Measurements from ENCODE around the gene CAMTA1. TPM values are rescaled to one million over a fixed set of nuclear protein-coding genes. Genes with fewer than 3 reads are reported as not detected.

CAMTA1 gene
- total and polyA plus RNA-seq, 4 donors: 18.0 to 93.5 (median 35.8) TPM

DNA sequence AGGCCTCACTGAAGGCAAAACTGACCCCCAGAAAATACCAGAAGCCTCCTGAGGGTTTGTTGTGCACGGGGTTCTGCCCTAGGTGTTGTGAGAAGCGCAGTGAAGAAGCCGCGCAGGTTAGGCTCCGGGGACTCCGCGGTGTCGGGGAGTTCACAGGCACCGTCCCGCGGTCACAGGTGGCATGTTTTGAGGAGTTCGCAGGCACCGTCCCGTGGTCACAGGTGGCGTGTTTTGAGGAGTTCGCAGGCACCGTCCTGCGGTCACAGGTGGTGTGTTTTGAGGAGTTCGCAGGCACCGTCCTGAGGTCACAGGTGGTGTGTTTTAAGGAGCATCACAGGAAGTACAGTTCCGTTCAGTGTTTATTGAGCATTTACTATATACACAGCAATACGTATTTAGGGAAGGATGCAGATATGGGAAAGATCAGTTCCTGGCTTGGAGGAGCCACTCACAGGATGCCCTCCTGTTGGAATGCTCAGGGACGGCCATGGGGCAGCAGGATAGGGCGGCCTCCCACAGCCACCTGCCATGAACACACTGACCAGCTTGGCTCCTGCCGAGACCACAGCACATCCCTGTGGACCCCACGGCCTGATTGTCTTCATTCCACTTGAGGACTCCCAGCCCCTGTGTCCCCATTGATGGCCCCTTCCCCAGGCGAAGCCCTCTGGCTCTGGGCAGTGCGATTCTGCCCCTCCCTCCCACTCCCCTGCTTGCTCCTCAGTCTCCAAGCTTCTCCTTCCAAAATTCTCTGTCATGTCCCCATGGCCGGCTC, 899.8 kb downstream of the CAMTA1 start:
- Histone ChIP-seq H3K4me3 (ENCODE audit: low read depth in 1 of 3, low read length in 3 of 3) (no peak overlapping the region), H3K9me3 (ENCODE audit: control insufficient read depth in 4 of 4, low read length in 3 of 4) (no peaks in the 10 kb centered on the region), H3K36me3 (ENCODE audit: control insufficient read depth in 4 of 4, insufficient read depth in 3 of 4, low read depth in 1 of 4, low read length in 3 of 4) (no peaks in the 10 kb centered on the region), H3K27ac (ENCODE audit: low read depth in 1 of 2, low read length in 2 of 2) (no peak overlapping the region), H3K27me3 (ENCODE audit: control insufficient read depth in 4 of 4, insufficient read depth in 4 of 4, low read length in 3 of 4) (no peaks in the 10 kb centered on the region), H3K4me1 (ENCODE audit: control insufficient read depth in 4 of 4, insufficient read depth in 4 of 4, low read length in 3 of 4) (peaks cover 0 to 8% (median 2%) of the 10 kb centered on the region in 4 donors), H3K9ac (ENCODE audit: low read depth in 1 of 2, low read length in 2 of 2) (no peak overlapping the region)
- 94% methylated on average over 29 of the region's 29 CpGs for WGBS
- no peak for DNase-seq (ENCODE audit: low spot score)
- TF ChIP-seq RAD21 (IDR thresholded peaks at IDR 0.05) (no peak), TAF1 (conservative IDR thresholded peaks at IDR 0.05) (no peak), FOXA2 (IDR thresholded peaks at IDR 0.05) (no peak), FOXA1 (IDR thresholded peaks at IDR 0.05) (no peak), YY1 (IDR thresholded peaks at IDR 0.05) (no peak), HNF4A (conservative IDR thresholded peaks at IDR 0.05) (no peak), MAX (IDR thresholded peaks at IDR 0.05) (no peak), NR2F2 (IDR thresholded peaks at IDR 0.05) (no peak)
- TF ChIP-seq, protein P1, sequence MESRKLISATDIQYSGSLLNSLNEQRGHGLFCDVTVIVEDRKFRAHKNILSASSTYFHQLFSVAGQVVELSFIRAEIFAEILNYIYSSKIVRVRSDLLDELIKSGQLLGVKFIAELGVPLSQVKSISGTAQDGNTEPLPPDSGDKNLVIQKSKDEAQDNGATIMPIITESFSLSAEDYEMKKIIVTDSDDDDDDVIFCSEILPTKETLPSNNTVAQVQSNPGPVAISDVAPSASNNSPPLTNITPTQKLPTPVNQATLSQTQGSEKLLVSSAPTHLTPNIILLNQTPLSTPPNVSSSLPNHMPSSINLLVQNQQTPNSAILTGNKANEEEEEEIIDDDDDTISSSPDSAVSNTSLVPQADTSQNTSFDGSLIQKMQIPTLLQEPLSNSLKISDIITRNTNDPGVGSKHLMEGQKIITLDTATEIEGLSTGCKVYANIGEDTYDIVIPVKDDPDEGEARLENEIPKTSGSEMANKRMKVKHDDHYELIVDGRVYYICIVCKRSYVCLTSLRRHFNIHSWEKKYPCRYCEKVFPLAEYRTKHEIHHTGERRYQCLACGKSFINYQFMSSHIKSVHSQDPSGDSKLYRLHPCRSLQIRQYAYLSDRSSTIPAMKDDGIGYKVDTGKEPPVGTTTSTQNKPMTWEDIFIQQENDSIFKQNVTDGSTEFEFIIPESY (IDR thresholded peaks at IDR 0.05): no peak
- TF ChIP-seq, protein P2, sequence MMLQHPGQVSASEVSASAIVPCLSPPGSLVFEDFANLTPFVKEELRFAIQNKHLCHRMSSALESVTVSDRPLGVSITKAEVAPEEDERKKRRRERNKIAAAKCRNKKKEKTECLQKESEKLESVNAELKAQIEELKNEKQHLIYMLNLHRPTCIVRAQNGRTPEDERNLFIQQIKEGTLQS (IDR thresholded peaks at IDR 0.05): no peak

DNA sequence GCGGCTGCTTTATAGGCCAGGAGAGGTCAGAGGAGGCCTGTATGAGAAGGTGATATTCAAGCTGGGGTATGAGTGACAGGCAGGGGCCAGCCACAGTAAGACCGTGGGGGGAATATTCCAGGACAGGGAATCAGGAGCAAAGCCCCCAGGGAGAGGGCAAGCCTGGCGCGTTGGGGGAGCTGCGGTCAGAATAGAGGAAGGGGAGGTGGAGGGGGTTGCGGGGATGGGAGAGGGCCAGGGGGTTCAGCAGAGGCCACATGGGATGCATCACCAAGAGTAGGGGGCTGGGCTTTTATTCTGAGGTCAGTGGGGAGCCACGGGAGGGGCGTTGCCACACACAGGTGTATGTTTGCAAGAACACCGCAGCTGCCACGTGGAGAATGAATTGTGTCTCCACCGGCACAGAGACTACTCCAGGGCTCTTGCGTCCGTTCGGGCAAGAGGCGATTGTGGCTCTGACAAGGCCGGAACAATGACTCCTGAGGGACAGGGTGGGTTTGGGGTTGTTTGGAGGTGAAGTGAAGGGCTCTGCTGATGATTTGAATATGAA, 901.1 kb downstream of the CAMTA1 start:
- H3K9me3 ChIP-seq (ENCODE audit: control insufficient read depth in 4 of 4, low read length in 3 of 4): no peaks in the 10 kb centered on the region
- TF ChIP-seq EGR1 (IDR thresholded peaks at IDR 0.05; ENCODE audit: low read depth in 2 of 2): no peak
- no peak for TF ChIP-seq REST (IDR thresholded peaks at IDR 0.05)
- no peak for TF ChIP-seq FOXA2 (IDR thresholded peaks at IDR 0.05)
- H3K27ac ChIP-seq (ENCODE audit: low read depth in 1 of 2, low read length in 2 of 2): no peak overlapping the region
- no peaks in the 10 kb centered on the region for H3K27me3 ChIP-seq (ENCODE audit: control insufficient read depth in 4 of 4, insufficient read depth in 4 of 4, low read length in 3 of 4)
- no peak for DNase-seq (ENCODE audit: low spot score)
- H3K4me3 ChIP-seq (ENCODE audit: low read depth in 1 of 3, low read length in 3 of 3): no peak overlapping the region
- WGBS: 91% methylated on average over 16 of the region's 16 CpGs
- H3K9ac ChIP-seq (ENCODE audit: low read depth in 1 of 2, low read length in 2 of 2): no peak overlapping the region
- H3K36me3 ChIP-seq (ENCODE audit: control insufficient read depth in 4 of 4, insufficient read depth in 3 of 4, low read depth in 1 of 4, low read length in 3 of 4): no peaks in the 10 kb centered on the region
- no peaks in the 10 kb centered on the region for H3K4me1 ChIP-seq (ENCODE audit: control insufficient read depth in 4 of 4, insufficient read depth in 4 of 4, low read length in 3 of 4)

All from liver (tissue), 9 donors.